Skin epidermis (tissue), 12 donors: ENCODE measurements around the gene C11orf86.
"Not testable (repeated sequence)": the region's sequence is repeated elsewhere in the genome, so short reads cannot be mapped to it uniquely, and the experiment has no call there.

Experiments used
- H3K27ac ChIP-seq, 21 experiments: fragments of 200-600 bp; sonication (generic) in 11 of 21; one replicate each; pipeline ENCODE4 v1.5.0; 2020; ENCODE audit warnings: mild to moderate bottlenecking in 3 of 21, inconsistent platforms in 2 of 21, moderate library complexity in 2 of 21
- H3K4me3 ChIP-seq, 7 experiments: fragments of 200-600 bp; sonication (generic) in 2 of 7; one replicate each; pipeline ENCODE4 v1.5.0; 2020; ENCODE audit warnings: inconsistent platforms in 2 of 7, mild to moderate bottlenecking in 2 of 7, moderate library complexity in 1 of 7

Gene C11orf86

DNA sequence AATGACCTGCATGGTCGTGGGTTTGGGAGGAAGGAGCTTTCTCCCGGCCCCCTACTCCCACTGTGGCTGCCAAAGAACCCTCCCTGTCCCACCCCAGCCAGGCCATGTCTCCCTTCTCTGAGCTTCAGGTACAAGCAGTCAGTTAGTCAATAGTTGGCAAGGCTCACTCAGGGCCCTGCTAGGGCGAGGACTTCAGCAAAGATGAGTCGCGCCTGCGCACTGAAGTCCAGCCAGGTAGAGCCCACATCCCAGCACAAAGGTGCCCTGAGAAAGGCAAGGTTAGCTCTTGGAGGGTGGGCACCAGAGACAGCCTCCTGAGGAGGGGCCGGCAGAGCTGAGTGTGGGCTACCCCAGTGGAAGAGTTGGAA, 11.1 kb downstream of the C11orf86 start:
- H3K27ac ChIP-seq = peak overlapping the region in 1 of 21 experiments; percentile 42
- no peak overlapping the region for H3K4me3 ChIP-seq

- no peak overlapping the region for H3K27ac ChIP-seq
- H3K4me3 ChIP-seq = no peak overlapping the region
Measured at GRCh38 chr11:66987158-66987620, 12.1 kb downstream of the C11orf86 start.

GRCh38 chr11:66987924-66988637, 13.0 kb downstream of the C11orf86 start:
- no peak overlapping the region for H3K4me3 ChIP-seq
- H3K27ac ChIP-seq = no peak overlapping the region

DNA sequence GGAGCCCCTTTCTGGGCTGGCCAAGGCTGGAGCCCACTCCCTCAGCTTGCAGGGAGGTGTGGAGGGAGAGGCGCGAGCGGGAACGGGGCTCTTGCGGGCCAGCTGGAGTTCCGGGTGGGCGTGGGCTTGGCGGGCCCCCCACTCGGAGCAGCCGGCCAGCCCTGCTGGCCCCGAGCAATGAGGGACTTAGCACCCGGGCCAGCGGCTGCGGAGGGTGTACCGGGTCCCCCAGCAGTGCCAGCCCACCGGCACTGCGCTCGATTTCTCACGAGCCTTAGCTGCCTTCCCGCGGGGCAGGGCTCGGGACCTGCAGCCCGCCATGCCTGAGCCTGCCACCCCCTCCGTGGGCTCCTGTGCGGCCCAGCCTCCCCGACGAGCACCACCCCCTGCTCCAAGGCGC, 13.6 kb downstream of the C11orf86 start:
- H3K27ac ChIP-seq, H3K4me3 ChIP-seq: not testable (repeated sequence)

DNA sequence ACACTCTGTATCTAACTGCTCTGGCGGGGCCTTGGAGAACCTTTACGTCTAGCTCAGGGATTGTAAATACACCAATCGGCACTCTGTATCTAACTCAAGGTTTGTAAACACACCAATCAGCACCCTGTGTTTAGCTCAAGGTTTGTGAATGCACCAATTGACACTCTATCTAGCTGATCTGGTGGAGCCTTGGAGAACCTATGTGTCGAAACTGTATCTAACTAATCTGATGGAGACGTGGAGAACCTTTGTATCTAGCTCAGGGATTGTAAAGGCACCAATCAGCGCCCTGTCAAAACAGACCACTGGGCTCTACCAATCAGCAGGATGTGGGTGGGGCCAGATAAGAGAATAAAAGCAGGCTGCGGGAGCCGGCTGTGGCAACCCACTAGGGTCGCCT, 14.3 kb downstream of the C11orf86 start:
- H3K27ac ChIP-seq, H3K4me3 ChIP-seq: not testable (repeated sequence)

GRCh38 chr11:66992041-66992440, 16.9 kb downstream of the C11orf86 start:
- Histone ChIP-seq H3K27ac (no peak overlapping the region), H3K4me3 (no peak overlapping the region)

DNA sequence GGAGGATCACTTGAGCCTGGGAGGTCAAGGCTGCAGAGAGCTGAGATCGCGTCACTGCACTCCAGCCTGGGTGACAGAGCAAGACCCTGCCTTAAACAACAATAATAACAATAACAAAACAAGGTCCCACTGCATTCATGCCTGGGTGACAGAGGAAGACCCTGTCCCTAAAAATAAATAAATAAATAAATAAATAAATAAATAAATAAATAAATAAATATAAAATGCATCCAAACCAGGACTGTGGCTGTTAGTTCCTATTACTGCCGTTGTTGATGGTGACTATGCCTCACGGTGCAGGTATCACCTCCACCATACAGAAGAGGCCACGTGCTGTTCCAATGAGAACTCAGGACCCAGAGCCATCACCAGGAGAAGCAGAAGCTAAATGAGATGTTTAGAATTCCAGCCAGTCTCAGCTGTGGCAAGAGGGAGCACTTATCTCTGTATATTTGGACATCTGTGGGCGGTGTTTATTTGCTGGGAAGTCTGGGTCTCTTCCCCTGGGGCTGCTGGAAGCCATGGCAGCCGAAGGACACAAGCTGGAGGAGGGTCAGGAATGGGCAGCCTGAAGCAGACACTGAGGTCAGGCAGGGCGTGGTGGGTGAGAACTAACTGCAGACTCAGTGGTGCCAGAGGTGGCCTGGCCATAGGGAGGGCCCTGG, 21.6 kb downstream of the C11orf86 start:
- no peak overlapping the region for H3K4me3 ChIP-seq

GRCh38 chr11:66999555-66999954, 24.5 kb downstream of the C11orf86 start:
- Histone ChIP-seq H3K4me3 (no peak overlapping the region), H3K27ac (no peak overlapping the region)

More for the DNA sequence above, 21.6 kb downstream of the C11orf86 start:
- no peak overlapping the region for H3K27ac ChIP-seq

GRCh38 chr11:67001332-67001731, 26.2 kb downstream of the C11orf86 start:
- Histone ChIP-seq H3K4me3 (no peak overlapping the region), H3K27ac (no peak overlapping the region)

DNA sequence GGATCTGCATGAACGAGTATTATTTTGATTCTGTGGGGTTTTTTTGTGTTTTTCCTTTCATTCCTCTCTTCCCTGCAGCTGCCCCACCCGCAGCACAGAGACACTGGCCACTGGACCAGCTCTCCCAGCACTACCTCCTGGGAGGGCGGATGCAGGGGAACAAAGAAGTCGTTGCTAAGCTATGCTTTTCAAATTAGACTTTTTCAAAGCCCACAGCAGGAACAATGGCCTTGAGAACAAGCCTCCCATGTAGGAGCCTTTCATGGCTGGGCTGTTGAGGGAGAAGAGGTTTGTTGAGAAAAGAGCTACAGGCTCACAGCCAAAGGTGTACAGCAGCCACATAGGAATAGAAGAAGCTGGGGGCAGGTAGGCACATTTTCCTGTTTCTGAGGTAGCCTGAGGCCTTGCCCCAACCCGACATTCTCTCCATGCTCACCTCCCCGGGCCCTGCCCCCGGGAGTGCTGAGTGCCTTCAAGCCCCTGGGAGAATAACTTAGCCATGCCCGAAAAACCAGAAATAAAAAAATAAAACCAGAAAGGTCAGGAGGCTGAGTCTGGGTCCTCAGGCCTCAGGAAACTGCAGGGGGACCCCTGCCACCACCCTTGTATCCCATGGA, 27.3 kb downstream of the C11orf86 start:
- no peak overlapping the region for H3K27ac ChIP-seq

GRCh38 chr11:67002921-67003411, 27.9 kb downstream of the C11orf86 start:
- Histone ChIP-seq H3K27ac (no peak overlapping the region), H3K4me3 (no peak overlapping the region)

More for the DNA sequence above, 27.3 kb downstream of the C11orf86 start:
- H3K4me3 ChIP-seq = no peak overlapping the region

GRCh38 chr11:67005200-67005599, 30.1 kb downstream of the C11orf86 start:
- H3K27ac ChIP-seq, H3K4me3 ChIP-seq: not testable (repeated sequence)

- no peak overlapping the region for H3K4me3 ChIP-seq
- no peak overlapping the region for H3K27ac ChIP-seq
Measured at GRCh38 chr11:67006029-67006884, 31.2 kb downstream of the C11orf86 start.

GRCh38 chr11:67007126-67007525, 32.0 kb downstream of the C11orf86 start:
- Histone ChIP-seq H3K4me3 (no peak overlapping the region), H3K27ac (no peak overlapping the region)

DNA sequence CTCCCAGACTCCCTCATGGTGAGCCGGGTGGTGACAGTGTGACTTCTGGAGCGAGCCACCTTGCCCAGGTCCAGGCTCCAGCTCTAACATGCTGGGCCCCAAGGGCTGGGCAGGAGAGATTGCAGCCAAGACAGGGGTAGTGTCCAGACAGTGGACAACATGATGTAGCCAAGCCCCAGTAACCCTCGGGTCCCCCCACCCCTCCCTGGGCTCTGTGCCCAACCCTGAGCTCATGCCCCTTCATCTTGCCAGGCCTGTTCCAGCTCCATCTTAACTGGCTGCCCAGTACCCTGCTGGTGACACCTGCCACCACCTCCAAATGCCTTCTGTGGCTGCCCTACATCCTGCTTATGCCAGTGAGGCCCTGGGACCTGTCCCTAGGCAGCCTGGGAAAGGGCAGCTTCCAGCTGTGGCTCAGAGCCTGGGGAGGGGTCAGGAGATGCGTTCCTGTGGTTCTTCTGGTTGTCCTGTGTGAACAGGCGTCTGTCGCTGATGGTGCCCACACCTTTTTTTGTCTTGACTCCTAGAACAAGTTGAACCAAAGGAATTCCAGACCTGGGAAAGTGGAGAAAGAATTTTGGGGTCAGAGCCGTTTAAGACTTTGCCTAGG, 35.3 kb downstream of the C11orf86 start:
- Histone ChIP-seq H3K4me3 (no peak overlapping the region), H3K27ac (no peak overlapping the region)

GRCh38 chr11:67013511-67014045, 38.5 kb downstream of the C11orf86 start:
- Histone ChIP-seq H3K27ac (no peak overlapping the region), H3K4me3 (no peak overlapping the region)

DNA sequence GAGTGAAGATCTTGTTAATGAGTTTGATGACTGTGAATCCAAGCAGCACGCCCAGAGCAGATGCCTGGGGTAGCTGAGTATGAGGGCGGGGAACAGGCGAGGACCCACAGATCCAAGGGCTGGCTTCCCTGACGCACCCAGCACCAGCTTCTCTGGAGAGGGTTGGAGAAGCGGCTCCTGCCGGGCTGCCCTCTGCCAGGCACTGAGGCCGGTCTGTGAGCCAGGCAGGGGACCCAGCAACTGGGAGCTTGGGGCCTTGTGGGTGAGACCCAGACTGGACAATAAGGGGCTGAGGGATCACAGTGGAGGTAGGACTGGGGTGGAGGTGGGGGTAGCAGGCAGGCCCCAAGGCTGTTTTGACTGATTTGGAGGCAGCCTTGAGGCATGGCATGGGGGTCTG, 39.2 kb downstream of the C11orf86 start:
- no peak overlapping the region for H3K4me3 ChIP-seq

GRCh38 chr11:67015048-67015447, 39.9 kb downstream of the C11orf86 start:
- H3K4me3 ChIP-seq = no peak overlapping the region
- no peak overlapping the region for H3K27ac ChIP-seq

More for the DNA sequence above, 39.2 kb downstream of the C11orf86 start:
- H3K27ac ChIP-seq = no peak overlapping the region

DNA sequence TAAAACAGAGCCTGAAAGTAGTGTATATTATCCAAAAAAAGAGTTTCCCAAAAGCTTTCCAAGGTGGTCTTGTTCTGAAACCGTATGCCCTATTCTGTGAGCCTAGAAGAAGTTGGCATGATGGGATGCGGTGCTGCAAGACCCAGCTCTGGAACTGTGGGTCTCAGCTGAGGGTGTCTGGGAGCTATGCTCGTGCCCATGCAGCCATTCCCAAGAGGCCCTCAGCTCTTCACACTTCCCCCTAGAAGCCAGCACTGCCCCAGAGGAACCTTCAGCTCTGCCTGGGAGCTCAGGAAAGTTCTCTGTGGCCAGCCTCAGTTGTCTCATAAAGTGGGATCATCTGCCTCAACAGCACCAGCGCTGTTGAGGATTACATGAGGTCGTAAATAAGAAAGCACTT, 41.4 kb downstream of the C11orf86 start:
- Histone ChIP-seq H3K27ac (no peak overlapping the region), H3K4me3 (no peak overlapping the region)
